ENCODE measurements around the gene RNF150.
"Not testable (repeated sequence)": the region's sequence is repeated elsewhere in the genome, so short reads cannot be mapped to it uniquely, and the experiment has no call there.

Gene RNF150

GRCh38 chr4:140816806-140817510 is 316.3 kb downstream of the RNF150 start:
- ATAC-seq (no peak), DNase-seq (no peak)

GRCh38 chr4:140813804-140814203 is 319.5 kb downstream of the RNF150 start:
- DNase-seq (no peak), ATAC-seq (no peak)

GRCh38 chr4:140812916-140813315 is 320.4 kb downstream of the RNF150 start:
- ATAC-seq (no peak), DNase-seq (no peak)

GRCh38 chr4:140811429-140811828 is 321.8 kb downstream of the RNF150 start:
- ATAC-seq (no peak), DNase-seq (no peak)

- not testable (repeated sequence) for ATAC-seq, DNase-seq
Observed at GRCh38 chr4:140810591-140811169, 322.6 kb downstream of the RNF150 start.

All from stimulated activated naive CD8-positive, alpha-beta T cell treated with anti-CD3 and anti-CD28 coated beads, Interleukin-15, Interleukin-2, amounts not matched to agents 100 U/mL and 50 U/mL, for 24 hours (primary cell).